IMR-90 (cell line): ENCODE measurements around the gene TACR2. TPM values are rescaled to one million over a fixed set of nuclear protein-coding genes. Genes with fewer than 3 reads are reported as not detected.

ENCODE experiments used
- ATAC-seq: fragments of 200-7000 bp; cut with Tn5 transposase; 2 replicates; pipeline ENCODE4 v1.9.1; 2020; ENCODE audit warnings: low read depth, mild to moderate bottlenecking, moderate library complexity
- BruUV-seq: library from RNA; stranded (reverse); fragments of 400-500 nt; replicated peaks from 2 replicates; lab custom pipeline; 2021; lab: Mats Ljungman, UMichigan
- CTCF ChIA-PET: fragments of 300-600 bp; formaldehyde crosslinking; extraction: SDS; loops from one replicate; lab custom pipeline; 2021; ENCODE audit warnings: antibody characterized with exemption; lab: Yijun Ruan, JAX
- POLR2A ChIA-PET: fragments of 300-600 bp; sonication (Branson Sonifier 250); formaldehyde crosslinking; loops from one replicate; lab custom pipeline; 2022; ENCODE audit warnings: antibody characterized with exemption; ENCODE audit not compliant: unreplicated experiment; lab: Charles Lee
- DNase-seq: peaks from one replicate; pipeline ENCODE4 v3.0.0; 2013
- H2AFZ ChIP-seq: replicated peaks from 2 replicates; pipeline ENCODE3; 2013; ENCODE audit warnings: low read length, mild to moderate bottlenecking; ENCODE audit not compliant: poor library complexity
- H2AK5ac ChIP-seq: 2 replicates; pipeline ENCODE4 v1.6.1; 2013; ENCODE audit warnings: low read depth, low read length, inconsistent platforms
- H2AK9ac ChIP-seq: replicated peaks from 2 replicates; pipeline ENCODE3; 2013; ENCODE audit warnings: mild to moderate bottlenecking, low read depth, low read length, moderate library complexity; ENCODE audit not compliant: poor library complexity
- H2BK120ac ChIP-seq: 2 replicates; pipeline ENCODE4 v1.6.1; 2013; ENCODE audit warnings: low read depth, low read length, inconsistent platforms
- H2BK15ac ChIP-seq: 3 replicates; pipeline ENCODE4 v1.6.1; 2013; ENCODE audit warnings: low read depth, low read length, inconsistent platforms
- H2BK20ac ChIP-seq: 2 replicates; pipeline ENCODE4 v1.6.1; 2013; ENCODE audit warnings: low read depth, mild to moderate bottlenecking, inconsistent platforms, low read length, moderate library complexity
- H2BK5ac ChIP-seq: 2 replicates; pipeline ENCODE4 v1.6.1; 2013; ENCODE audit warnings: mild to moderate bottlenecking, low read depth, low read length, inconsistent platforms; ENCODE audit not compliant: poor library complexity, severe bottlenecking
- H3K14ac ChIP-seq: replicated peaks from 2 replicates; pipeline ENCODE4 v1.6.1; 2013; ENCODE audit warnings: low read depth, low read length, inconsistent platforms
- H3K18ac ChIP-seq: 2 replicates; pipeline ENCODE4 v1.6.1; 2013; ENCODE audit warnings: low read depth, low read length, control low read depth
- H3K23ac ChIP-seq: 2 replicates; pipeline ENCODE4 v1.6.1; 2013; ENCODE audit warnings: low read depth, low read length, inconsistent platforms
- H3K27ac ChIP-seq: 2 replicates; pipeline ENCODE4 v1.5.1; 2013; ENCODE audit warnings: mild to moderate bottlenecking, control low read depth, low read length; ENCODE audit not compliant: insufficient read depth
- H3K27me3 ChIP-seq: 2 replicates; pipeline ENCODE4 v1.6.1; 2013; ENCODE audit warnings: low read length; ENCODE audit not compliant: control insufficient read depth, insufficient read depth
- H3K36me3 ChIP-seq: 2 replicates; pipeline ENCODE4 v1.6.1; 2013; ENCODE audit warnings: low read length, mixed read lengths; ENCODE audit not compliant: control insufficient read depth, insufficient read depth
- H3K4ac ChIP-seq: 2 replicates; pipeline ENCODE4 v1.6.1; 2013; ENCODE audit warnings: low read depth, low read length, inconsistent platforms
- H3K4me1 ChIP-seq: 2 replicates; pipeline ENCODE4 v1.6.1; 2013; ENCODE audit warnings: low read length, mixed read lengths; ENCODE audit not compliant: control insufficient read depth, insufficient read depth
- H3K4me2 ChIP-seq: 2 replicates; pipeline ENCODE4 v1.6.1; 2013; ENCODE audit warnings: low read depth, mild to moderate bottlenecking, control low read depth, low read length, moderate library complexity
- H3K4me3 ChIP-seq: 2 replicates; pipeline ENCODE4 v1.5.1; 2013; ENCODE audit warnings: low read depth, mild to moderate bottlenecking, control low read depth, low read length, moderate library complexity; ENCODE audit not compliant: insufficient read depth
- H3K56ac ChIP-seq: 2 replicates; pipeline ENCODE4 v1.6.1; 2013; ENCODE audit warnings: low read length, inconsistent platforms; ENCODE audit not compliant: insufficient read depth; ENCODE audit errors: extremely low read depth
- H3K79me1 ChIP-seq, 2 experiments: 2 replicates each; pipeline ENCODE4 v1.6.1; 2013; ENCODE audit warnings: low read length in 2 of 2, inconsistent platforms in 1 of 2, low read depth in 1 of 2
- H3K9ac ChIP-seq: 2 replicates; pipeline ENCODE4 v1.6.1; 2013; ENCODE audit warnings: low read depth, low read length, control low read depth
- H3K9me1 ChIP-seq: 2 replicates; pipeline ENCODE4 v1.6.1; 2013; ENCODE audit warnings: low read length, inconsistent platforms; ENCODE audit not compliant: insufficient read depth
- H3K9me3 ChIP-seq: 2 replicates; pipeline ENCODE4 v1.6.1; 2013; ENCODE audit warnings: low read length; ENCODE audit not compliant: control insufficient read depth, insufficient read depth
- H4K20me1 ChIP-seq: 2 replicates; pipeline ENCODE4 v1.6.1; 2013; ENCODE audit warnings: low read length, inconsistent platforms; ENCODE audit not compliant: insufficient read depth
- H4K5ac ChIP-seq: 2 replicates; pipeline ENCODE4 v1.6.1; 2013; ENCODE audit warnings: mild to moderate bottlenecking, low read depth, low read length, control low read depth
- H4K8ac ChIP-seq, 2 experiments: 2 replicates each; pipeline ENCODE4 v1.6.1; 2013; ENCODE audit warnings: low read depth in 2 of 2, low read length in 2 of 2, control low read depth in 1 of 2, inconsistent platforms in 1 of 2
- H4K91ac ChIP-seq: 2 replicates; pipeline ENCODE4 v1.6.1; 2013; ENCODE audit warnings: low read depth, low read length, inconsistent platforms; ENCODE audit not compliant: insufficient read depth
- POLR2A ChIP-seq: IDR thresholded peaks from 2 replicates; pipeline ENCODE4 v1.6.1; 2012; ENCODE audit warnings: mild to moderate bottlenecking, low read depth, low read length
- WGBS, 2 experiments: methylation state at CpG; one replicate each; pipeline versions ENCODE4 v1.1.5 to v1.1.7; 2013; ENCODE audit warnings: missing lambda C conversion rate in 2 of 2; ENCODE audit not compliant: insufficient read length in 1 of 2; ENCODE audit errors: extremely low coverage in 2 of 2; 5-methylcytosine and 5-hydroxymethylcytosine counted together
- dilution Hi-C: fragments of 300-500 bp; cut with HindIII; formaldehyde crosslinking; loops from one replicate; pipeline ENCODE4 v1.14.3; 2018; ENCODE audit warnings: low sequenced_read_pairs; ENCODE audit not compliant: unreplicated experiment
- in situ Hi-C: fragments of 300-500 bp; cut with MboI; formaldehyde crosslinking; loops from 3 replicates; pipeline ENCODE4 v1.14.3; 2019; ENCODE audit warnings: low sequenced_read_pairs, inconsistent platforms, mixed read lengths
- intact Hi-C: fragments of 100-400 bp; cut with micrococcal nuclease; formaldehyde crosslinking; loops from 2 replicates; pipeline ENCODE4 v1.10.0; 2022
- polyA plus RNA-seq, 3 experiments: library from polyadenylated mRNA; depleted of rRNA; stranded (reverse); fragments of >200 nt; gene quantifications; 2 replicates each; pipeline ENCODE4 v1.2.3, GENCODE V29; 2012; ENCODE audit warnings: low replicate concordance in 1 of 3
- total RNA-seq: library from RNA; depleted of rRNA; stranded (reverse); fragments of >200 nt; gene quantifications from 2 replicates; pipeline ENCODE4 v1.2.3, GENCODE V29; 2012
- TF ChIP-seq, protein P1 (sequence below): conservative IDR thresholded peaks from 2 replicates; pipeline ENCODE4 v1.5.1; 2012; ENCODE audit warnings: mild to moderate bottlenecking, low read depth, low read length, improper control_type of control experiment

Gene TACR2
- total and polyA plus RNA-seq, 2 of the 4 experiments (the other 2 are of a cell fraction): not detected

DNA sequence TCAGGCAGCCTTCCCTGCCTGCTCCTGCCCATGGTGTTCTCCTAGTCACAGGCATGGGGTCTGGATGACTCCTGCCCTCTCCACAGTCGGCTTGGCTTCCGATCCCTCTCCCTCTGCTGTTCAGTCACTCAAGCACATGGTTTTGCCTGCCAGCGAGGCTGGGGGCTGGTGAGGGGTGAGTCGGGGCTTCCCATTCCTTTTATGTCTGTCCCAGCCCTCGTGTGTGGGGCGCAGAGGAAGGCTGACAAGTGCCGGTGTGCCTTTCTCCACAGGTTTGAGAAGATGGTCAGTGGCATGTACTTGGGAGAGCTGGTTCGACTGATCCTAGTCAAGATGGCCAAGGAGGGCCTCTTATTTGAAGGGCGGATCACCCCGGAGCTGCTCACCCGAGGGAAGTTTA is 40.1 kb downstream of the TACR2 start:
- H3K9me1 ChIP-seq: 0 out of 2 replicates have a peak, but pooled peaks cover 5% of the 10 kb centered on the region
- CTCF ChIA-PET: no interaction called here
- no peak overlapping the region for H4K91ac ChIP-seq
- no peak overlapping the region for H2BK15ac ChIP-seq
- H3K4me1 ChIP-seq: peaks cover 5% of the 10 kb centered on the region; the same call in 1 of the 2 replicates
- no TSS peak for BruUV-seq
- peak overlapping the region; percentile 62 for H2AK9ac ChIP-seq
- H2BK20ac ChIP-seq: no peak overlapping the region
- TF ChIP-seq, protein P1, sequence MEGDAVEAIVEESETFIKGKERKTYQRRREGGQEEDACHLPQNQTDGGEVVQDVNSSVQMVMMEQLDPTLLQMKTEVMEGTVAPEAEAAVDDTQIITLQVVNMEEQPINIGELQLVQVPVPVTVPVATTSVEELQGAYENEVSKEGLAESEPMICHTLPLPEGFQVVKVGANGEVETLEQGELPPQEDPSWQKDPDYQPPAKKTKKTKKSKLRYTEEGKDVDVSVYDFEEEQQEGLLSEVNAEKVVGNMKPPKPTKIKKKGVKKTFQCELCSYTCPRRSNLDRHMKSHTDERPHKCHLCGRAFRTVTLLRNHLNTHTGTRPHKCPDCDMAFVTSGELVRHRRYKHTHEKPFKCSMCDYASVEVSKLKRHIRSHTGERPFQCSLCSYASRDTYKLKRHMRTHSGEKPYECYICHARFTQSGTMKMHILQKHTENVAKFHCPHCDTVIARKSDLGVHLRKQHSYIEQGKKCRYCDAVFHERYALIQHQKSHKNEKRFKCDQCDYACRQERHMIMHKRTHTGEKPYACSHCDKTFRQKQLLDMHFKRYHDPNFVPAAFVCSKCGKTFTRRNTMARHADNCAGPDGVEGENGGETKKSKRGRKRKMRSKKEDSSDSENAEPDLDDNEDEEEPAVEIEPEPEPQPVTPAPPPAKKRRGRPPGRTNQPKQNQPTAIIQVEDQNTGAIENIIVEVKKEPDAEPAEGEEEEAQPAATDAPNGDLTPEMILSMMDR: no peak
- TF ChIP-seq POLR2A: no peak
- POLR2A ChIA-PET: no interaction called here
- H3K18ac ChIP-seq: no peak overlapping the region
- WGBS, 2 experiments: 81% methylated on average over 6 of the region's 11 CpGs; no CpG with 5 or more reads in 1 of the 2 experiments
- H2BK120ac ChIP-seq: no peak overlapping the region
- H4K5ac ChIP-seq: no peak overlapping the region
- no peak for ATAC-seq
- no peaks in the 10 kb centered on the region for H4K20me1 ChIP-seq
- H3K4me2 ChIP-seq: no peak overlapping the region
- no peak overlapping the region for H3K56ac ChIP-seq
- no peak overlapping the region for H2AFZ ChIP-seq
- peaks cover 6 to 25% of the 10 kb centered on the region in 2 experiments; a peak in 3 of 4 replicates for H3K79me1 ChIP-seq
- H3K27ac ChIP-seq: no peak overlapping the region
- H2BK5ac ChIP-seq: no peak overlapping the region
- H4K8ac ChIP-seq: no peak overlapping the region
- peaks cover 34% of the 10 kb centered on the region for H3K36me3 ChIP-seq
- no peak overlapping the region for H3K4me3 ChIP-seq
- H3K14ac ChIP-seq: no peak overlapping the region
- no peaks in the 10 kb centered on the region for H3K27me3 ChIP-seq
- no peak overlapping the region for H3K23ac ChIP-seq
- H3K9ac ChIP-seq: no peak overlapping the region
- H2AK5ac ChIP-seq: no peak overlapping the region
- no peak for DNase-seq
- in situ Hi-C loops: no loop called here
- no peaks in the 10 kb centered on the region for H3K9me3 ChIP-seq
- intact Hi-C loops: no loop called here
- no peak overlapping the region for H3K4ac ChIP-seq
- dilution Hi-C loops: no loop called here
